GM18858 (cell line): Measurements from ENCODE around the gene KCNMA1.
"Not testable (repeated sequence)": the region's sequence is repeated elsewhere in the genome, so short reads cannot be mapped to it uniquely, and the experiment has no call there.

ENCODE experiments used
- ATAC-seq: cut with Tn5 transposase; IDR thresholded peaks from one replicate; pipeline ENCODE4 v1.9.1; 2021; ENCODE audit not compliant: unreplicated experiment

Gene KCNMA1

DNA sequence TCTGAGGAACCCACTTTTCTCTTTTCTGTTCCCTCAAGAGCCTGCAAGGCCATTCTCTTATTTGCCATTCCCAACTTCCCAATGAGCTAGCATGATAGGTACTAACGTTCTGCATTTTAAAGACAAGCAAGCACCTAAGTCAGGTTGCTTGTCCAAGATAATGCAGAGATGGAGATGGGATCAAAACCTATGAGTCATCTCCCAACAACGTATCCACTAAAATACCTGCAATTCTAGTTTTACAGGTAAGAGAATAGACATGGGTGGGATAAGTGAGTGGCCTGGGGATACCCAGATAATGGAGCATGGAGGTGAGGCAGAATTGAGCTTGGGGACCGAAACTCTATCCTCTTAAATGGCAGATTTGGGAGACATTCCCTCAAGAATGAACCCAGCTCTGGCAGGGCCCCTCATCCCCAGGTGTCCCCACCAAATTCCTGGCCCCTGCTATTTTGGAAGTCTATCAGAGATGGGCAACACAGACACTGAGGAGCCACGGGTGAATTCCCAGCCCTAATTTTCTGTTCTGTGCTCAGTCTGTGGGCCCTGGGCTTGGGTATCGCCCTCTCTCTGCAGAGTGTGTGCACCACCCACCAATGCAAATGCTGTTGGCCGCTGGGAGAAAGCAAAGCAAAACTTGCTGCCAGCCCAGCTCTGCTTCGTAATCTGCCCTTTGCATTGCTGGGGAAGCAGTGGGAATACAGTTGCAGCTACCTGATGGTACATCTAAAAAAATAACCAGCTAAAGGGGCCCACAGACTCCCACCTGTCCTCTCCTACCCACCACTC is 98.3 kb downstream of the KCNMA1 start:
- no peak for ATAC-seq

- no peak for ATAC-seq
Measured at GRCh38 chr10:77537720-77538373, 99.8 kb downstream of the KCNMA1 start.

DNA sequence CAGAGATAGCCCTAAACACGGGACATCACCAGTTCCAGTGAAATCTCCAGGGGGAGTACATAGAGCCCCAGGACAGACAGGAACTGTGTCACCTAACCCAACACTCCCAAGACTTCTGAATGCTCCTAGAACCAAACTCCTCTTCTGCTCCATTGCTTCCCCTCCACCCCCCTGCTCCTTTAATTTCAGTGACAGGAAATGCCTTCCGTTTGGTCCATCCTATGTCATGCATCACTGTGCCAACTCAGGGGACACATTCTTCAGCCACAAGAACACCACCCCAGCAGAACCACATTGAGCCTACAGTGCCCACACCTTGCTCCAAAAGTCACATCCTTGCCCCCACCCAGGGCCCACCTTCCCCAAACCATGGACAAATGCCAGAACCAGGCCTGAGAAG is 100.5 kb downstream of the KCNMA1 start:
- no peak for ATAC-seq

GRCh38 chr10:77533887-77534278 is 103.7 kb downstream of the KCNMA1 start:
- ATAC-seq = no peak

GRCh38 chr10:77533146-77533886 is 104.3 kb downstream of the KCNMA1 start:
- ATAC-seq = no peak

GRCh38 chr10:77532068-77532467 is 105.5 kb downstream of the KCNMA1 start:
- no peak for ATAC-seq

DNA sequence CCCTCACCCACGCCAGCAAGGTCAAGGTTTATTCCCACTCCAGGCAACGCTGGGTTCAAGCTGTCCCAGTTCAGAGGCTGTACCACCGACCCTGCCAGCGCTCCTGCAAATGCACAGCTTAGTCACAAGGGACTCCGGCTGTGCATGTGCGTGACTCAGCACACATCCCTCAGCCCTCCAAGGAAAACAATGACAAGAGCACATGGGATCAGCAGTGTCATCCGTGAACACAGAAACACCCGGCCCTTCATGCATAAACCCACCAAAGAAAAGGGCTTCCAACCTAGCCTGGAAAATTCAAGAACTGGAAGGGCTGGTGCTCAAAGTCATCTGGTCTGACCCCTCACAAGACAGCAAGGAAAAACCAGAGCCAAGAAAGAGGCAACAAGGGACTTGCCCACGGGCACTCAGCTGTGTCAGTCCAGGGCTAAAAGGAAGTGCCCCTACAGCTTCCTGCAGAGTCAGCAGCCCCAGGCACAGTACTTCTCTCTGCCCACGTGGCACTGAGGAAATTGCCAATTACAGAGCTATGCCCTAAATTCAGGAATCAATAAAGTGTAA is 106.1 kb downstream of the KCNMA1 start:
- no peak for ATAC-seq

DNA sequence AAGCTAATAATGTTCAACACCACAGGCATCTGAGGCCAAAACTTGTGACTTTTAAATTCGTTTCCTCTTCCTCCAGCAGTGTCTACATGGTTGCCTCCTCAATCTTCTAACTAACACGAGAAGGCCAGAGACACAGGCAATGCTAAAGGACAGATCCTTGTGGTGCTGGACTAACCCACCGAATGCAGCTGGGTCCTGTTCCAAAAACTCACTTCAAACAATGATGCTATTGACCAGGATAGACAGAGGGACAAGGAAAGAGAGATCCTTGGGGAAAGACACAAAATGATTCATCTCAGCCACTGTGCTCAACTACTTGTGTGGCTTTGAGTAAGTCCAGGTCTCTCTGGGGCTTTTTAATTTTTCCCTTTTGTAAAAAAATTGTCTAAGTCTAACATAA is 107.6 kb downstream of the KCNMA1 start:
- no peak for ATAC-seq

- ATAC-seq = no peak
Measured at GRCh38 chr10:77529050-77529576, 108.5 kb downstream of the KCNMA1 start.

GRCh38 chr10:77527839-77528238 is 109.8 kb downstream of the KCNMA1 start:
- no peak for ATAC-seq

DNA sequence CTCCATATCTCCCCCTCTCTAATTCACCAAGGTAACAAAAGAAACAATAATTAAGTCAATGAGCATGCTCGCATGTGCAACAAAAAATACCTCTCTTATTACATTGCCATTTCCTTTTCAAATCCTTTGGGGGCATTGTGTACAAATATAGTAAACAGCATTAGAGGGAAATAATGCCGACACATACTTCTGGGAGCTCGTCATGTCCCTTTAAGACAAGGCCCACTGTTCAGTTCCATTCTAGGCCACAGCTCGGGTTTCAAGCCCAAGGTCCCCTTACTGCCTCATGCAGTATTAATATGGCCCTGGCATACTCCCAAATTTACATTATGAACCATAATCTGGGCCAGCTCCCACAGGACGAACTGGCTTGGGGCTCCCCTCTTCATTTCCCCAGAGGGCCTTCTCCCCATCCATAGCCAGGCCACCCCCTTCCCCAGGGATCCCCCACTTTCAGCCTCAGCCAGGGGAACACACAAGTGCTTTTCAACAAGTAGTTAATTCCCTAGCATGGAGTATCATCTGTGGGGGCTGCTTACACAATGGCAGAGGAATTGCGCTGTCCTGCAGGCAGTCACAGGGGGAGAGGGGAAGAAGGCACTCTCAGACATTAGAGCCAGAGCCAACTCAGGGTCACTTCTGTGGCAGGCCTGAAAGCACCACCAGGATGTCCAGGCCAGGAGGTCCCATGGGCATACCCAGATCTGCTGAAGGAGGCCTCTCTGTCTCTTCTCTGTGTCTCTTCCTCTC is 110.6 kb downstream of the KCNMA1 start:
- no peak for ATAC-seq

DNA sequence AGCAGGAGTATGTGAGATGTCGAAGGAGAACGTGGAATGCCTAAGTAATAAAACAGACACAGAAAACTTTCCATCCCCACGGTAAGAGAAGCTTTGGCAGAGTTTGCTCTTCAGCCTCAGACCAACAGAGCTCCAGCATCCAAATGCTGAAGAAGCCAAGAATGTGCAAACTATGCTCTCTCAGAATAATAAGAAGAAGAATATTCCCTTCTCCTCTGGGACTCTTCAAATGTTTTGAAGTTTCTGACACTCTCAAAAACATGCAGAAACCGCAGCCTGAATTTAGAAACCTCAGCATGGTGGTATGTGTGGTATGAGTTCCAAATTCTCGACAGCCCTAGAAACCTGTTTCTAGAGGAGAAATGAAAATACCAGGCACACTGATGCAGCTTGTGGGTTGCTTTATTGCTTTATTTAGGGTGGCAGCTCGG is 113.3 kb downstream of the KCNMA1 start:
- ATAC-seq = no peak

DNA sequence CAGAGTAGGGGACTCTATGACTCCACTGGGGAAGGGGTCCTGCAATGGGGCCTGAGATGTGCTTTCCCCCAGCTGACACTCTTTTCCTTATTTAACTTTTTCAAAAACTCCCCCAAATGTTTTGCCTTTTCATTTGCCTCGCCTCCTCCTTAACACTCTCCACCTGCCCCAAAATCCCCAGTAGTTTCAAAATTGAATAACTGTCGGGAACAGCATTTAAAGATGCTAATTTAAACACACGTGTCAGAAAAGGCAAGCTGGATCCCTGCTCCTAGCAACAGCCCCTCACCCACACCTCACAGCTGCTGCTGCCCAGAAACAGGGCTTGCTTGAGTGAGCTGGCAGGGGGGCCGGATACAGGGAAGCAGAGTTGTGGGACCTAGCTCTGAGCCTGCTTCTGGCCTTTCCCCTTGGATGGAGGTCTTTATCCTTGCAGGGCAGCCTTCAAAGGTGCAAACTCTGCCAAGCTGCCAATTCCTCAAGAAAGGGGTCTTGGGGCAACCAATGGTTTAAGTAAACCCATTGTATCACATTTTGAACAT is 115.3 kb downstream of the KCNMA1 start:
- ATAC-seq = no peak

GRCh38 chr10:77520995-77521394 is 116.6 kb downstream of the KCNMA1 start:
- ATAC-seq = no peak

GRCh38 chr10:77520290-77520689 is 117.3 kb downstream of the KCNMA1 start:
- no peak for ATAC-seq

DNA sequence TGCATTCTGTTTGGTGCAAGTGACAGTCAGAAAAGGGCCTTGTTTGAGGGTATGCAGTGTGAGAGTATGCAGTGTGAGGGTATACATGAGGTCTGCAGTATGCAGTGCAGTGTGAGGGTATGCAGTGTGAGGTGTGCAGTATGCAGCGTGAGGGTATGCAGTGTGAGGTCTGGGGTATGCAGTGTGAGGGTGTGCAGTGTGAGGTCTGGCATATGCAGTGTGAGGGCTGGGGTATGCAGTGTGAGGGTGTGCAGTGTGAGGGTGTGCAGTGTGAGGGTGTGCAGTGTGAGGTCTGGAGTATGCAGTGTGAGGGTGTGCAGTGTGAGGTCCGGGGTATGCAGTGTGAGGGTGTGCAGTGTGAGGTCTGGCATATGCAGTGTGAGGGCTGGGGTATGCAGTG is 117.8 kb downstream of the KCNMA1 start:
- ATAC-seq = not testable (repeated sequence)

DNA sequence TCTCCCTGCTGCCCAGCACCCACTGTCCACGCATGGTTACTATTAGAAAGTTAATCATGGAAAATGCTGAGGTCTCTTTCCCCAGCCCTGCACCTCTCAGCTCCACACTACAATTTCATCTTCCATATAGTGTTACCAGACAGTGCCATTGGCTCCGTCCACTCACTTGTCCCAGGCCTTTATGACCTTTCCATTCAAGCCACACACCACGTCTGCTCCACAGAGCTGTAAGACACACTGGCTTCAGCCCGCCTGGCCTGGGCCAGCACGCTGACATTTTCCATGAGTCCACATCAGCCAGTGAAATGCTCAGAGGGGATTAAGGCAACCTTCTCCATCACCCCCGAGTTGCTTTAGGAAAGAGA is 118.7 kb downstream of the KCNMA1 start:
- ATAC-seq = no peak

GRCh38 chr10:77518241-77518909 is 119.2 kb downstream of the KCNMA1 start:
- ATAC-seq = no peak

DNA sequence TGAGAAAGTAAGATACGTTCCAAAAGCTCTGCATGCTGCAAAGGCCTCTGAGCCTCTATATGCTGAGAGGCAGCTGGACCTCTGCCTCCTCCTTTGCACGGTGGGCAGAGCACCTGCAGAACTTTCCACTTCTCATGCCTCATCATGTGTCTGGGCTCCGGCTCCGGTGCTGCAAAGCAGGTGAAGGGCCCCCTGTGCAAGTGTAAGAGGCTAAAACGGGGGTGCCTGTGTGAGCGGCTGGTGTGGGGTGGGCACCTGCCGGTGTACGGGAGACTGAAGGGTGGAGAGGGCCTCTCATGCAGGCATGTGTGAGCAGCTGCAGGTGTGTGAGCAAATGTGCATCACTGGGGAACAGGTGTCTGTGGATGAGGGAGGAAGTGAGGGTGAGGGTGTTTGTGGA is 121.0 kb downstream of the KCNMA1 start:
- no peak for ATAC-seq

DNA sequence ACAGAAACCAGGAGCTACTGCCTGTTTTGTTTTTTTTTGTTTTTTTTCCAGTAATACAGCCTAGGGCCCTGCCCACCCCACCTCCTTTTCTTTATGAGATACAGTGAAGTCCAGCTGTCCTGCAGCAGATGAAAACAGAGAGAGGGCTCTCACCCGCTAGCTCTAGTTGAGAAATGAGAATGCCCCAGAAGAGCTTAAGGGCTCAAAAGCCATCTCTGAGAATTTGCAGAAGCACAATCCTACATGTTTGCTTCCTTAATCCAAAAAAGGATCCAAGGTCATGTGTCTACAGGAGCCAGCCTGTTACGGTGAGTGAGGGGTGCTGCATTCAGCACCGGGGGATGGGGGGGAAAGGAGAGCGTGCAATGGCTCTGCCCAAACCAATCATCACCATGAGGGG is 122.7 kb downstream of the KCNMA1 start:
- no peak for ATAC-seq
